Endothelial cell of umbilical vein (primary cell): Measurements from ENCODE around the gene IFITM10. TPM values are rescaled to one million over a fixed set of nuclear protein-coding genes. Genes with fewer than 3 reads are reported as not detected.

ENCODE experiments used
- BruUV-seq: library from RNA; stranded (reverse); fragments of 400-500 nt; replicated peaks from 2 replicates; lab custom pipeline; 2021; lab: Mats Ljungman, UMichigan
- CTCF ChIA-PET: fragments of 300-600, 350-600 bp; sonication (Branson Sonifier 250); formaldehyde crosslinking; loops from one replicate; lab custom pipeline; 2021; ENCODE audit warnings: antibody characterized with exemption, inconsistent platforms; lab: Charles Lee
- POLR2A ChIA-PET: fragments of 300-600, 350-600 bp; sonication (Branson Sonifier 250); formaldehyde crosslinking; loops from one replicate; lab custom pipeline; 2021; ENCODE audit warnings: antibody characterized with exemption, inconsistent platforms; lab: Charles Lee
- DNase-seq: peaks from one replicate; pipeline ENCODE4 v3.0.0-alpha.2; 2011; ENCODE audit warnings: low read depth, low spot score
- FAIRE-seq: peaks from 2 replicates; lab custom pipeline; 2011; peaks lifted over from hg19 to GRCh38; lab: Jason Lieb, UNC
- H2AFZ ChIP-seq: 2 replicates; pipeline ENCODE4 v1.6.0; 2012; ENCODE audit warnings: low read depth, low read length, control low read depth, inconsistent platforms
- H3K27ac ChIP-seq: 2 replicates; pipeline ENCODE4 v1.5.1; 2011; ENCODE audit warnings: low read depth, mild to moderate bottlenecking, control low read depth, low read length, moderate library complexity; ENCODE audit not compliant: insufficient read depth
- H3K27me3 ChIP-seq, 2 experiments: 2 replicates each; pipeline versions ENCODE4 v1.6.0 to v1.6.1; 2011; ENCODE audit warnings: low read length in 2 of 2, mixed read lengths in 1 of 2; ENCODE audit not compliant: control insufficient read depth in 2 of 2, insufficient read depth in 2 of 2
- H3K36me3 ChIP-seq, 2 experiments: 2 replicates in 1 of 2; 3 replicates in 1 of 2; pipeline ENCODE4 v1.5.1; 2011; ENCODE audit warnings: low read length in 2 of 2, mild to moderate bottlenecking in 1 of 2, moderate library complexity in 1 of 2; ENCODE audit not compliant: control insufficient read depth in 2 of 2, insufficient read depth in 2 of 2; ENCODE audit errors: extremely low read depth in 1 of 2
- H3K4me1 ChIP-seq: 3 replicates; pipeline ENCODE4 v1.5.1; 2011; ENCODE audit warnings: mild to moderate bottlenecking, low read length; ENCODE audit not compliant: control insufficient read depth, insufficient read depth; ENCODE audit errors: extremely low read depth
- H3K4me2 ChIP-seq: 2 replicates; pipeline ENCODE4 v1.6.1; 2011; ENCODE audit warnings: low read length, control low read depth, mixed read lengths; ENCODE audit not compliant: insufficient read depth
- H3K4me3 ChIP-seq, 3 experiments: fragments of 200-600 bp in 1 of 3; sonication (generic), shearing (Covaris generic) in 1 of 3; replicated peaks in 1 of 3; 2 replicates each; pipeline ENCODE4 v1.5.1; 2011 to 2016; ENCODE audit warnings: control low read depth in 3 of 3, low read length in 3 of 3, mild to moderate bottlenecking in 2 of 3, inconsistent platforms in 1 of 3, low read depth in 1 of 3, moderate library complexity in 1 of 3; ENCODE audit not compliant: insufficient read depth in 1 of 3
- H3K79me2 ChIP-seq: 2 replicates; pipeline ENCODE4 v1.6.0; 2012; ENCODE audit warnings: low read length, inconsistent platforms; ENCODE audit not compliant: control insufficient read depth, insufficient read depth
- H3K9ac ChIP-seq: replicated peaks from 2 replicates; pipeline ENCODE3; 2011; ENCODE audit warnings: low read length, control low read depth; ENCODE audit not compliant: insufficient read depth; ENCODE audit errors: extremely low read depth
- H3K9me1 ChIP-seq: replicated peaks from 3 replicates; pipeline ENCODE4 v1.6.0; 2011; ENCODE audit warnings: mild to moderate bottlenecking, low read length; ENCODE audit not compliant: control insufficient read depth, insufficient read depth; ENCODE audit errors: extremely low read depth
- H3K9me3 ChIP-seq: replicated peaks from 2 replicates; pipeline ENCODE4 v1.5.1; 2012; ENCODE audit warnings: low read length, inconsistent platforms; ENCODE audit not compliant: control insufficient read depth, insufficient read depth
- H4K20me1 ChIP-seq: replicated peaks from 2 replicates; pipeline ENCODE3; 2011; ENCODE audit warnings: mild to moderate bottlenecking, low read length; ENCODE audit not compliant: control insufficient read depth, insufficient read depth; ENCODE audit errors: extremely low read depth
- CTCF ChIP-seq, 2 donors: IDR thresholded peaks; 1 replicate in 1 of 2; 2 replicates in 1 of 2; pipeline ENCODE4 v1.5.1; 2011; ENCODE audit warnings: low read length in 2 of 2, mild to moderate bottlenecking in 2 of 2, moderate library complexity in 2 of 2, control low read depth in 1 of 2, inconsistent platforms in 1 of 2, low read depth in 1 of 2; ENCODE audit not compliant: insufficient read depth in 1 of 2; ENCODE audit errors: extremely low read depth in 1 of 2
- EZH2 ChIP-seq: IDR thresholded peaks from 2 replicates; pipeline ENCODE4 v1.6.1; 2012; ENCODE audit warnings: borderline replicate concordance, low read depth, mild to moderate bottlenecking, moderate library complexity, low read length, inconsistent platforms; ENCODE audit not compliant: severe bottlenecking
- FOS ChIP-seq: IDR thresholded peaks from 2 replicates; pipeline ENCODE4 v1.6.1; 2011; ENCODE audit warnings: mild to moderate bottlenecking, low read length, moderate library complexity, borderline replicate concordance; ENCODE audit not compliant: insufficient read depth
- GATA2 ChIP-seq: IDR thresholded peaks from 2 replicates; pipeline ENCODE4 v1.7.0; 2011; ENCODE audit warnings: low read depth, mild to moderate bottlenecking, moderate library complexity, mixed read lengths, low read length; ENCODE audit not compliant: insufficient read length, insufficient read depth
- JUN ChIP-seq: IDR thresholded peaks from 2 replicates; pipeline ENCODE4 v1.6.1; 2011; ENCODE audit warnings: borderline replicate concordance, low read depth; ENCODE audit not compliant: insufficient read length, insufficient read depth
- MYC ChIP-seq: IDR thresholded peaks from one replicate; pipeline ENCODE4 v1.6.1; 2011; ENCODE audit warnings: mild to moderate bottlenecking, low read depth, low read length
- POLR2A ChIP-seq: IDR thresholded peaks from 2 replicates; pipeline ENCODE4 v1.6.1; 2012; ENCODE audit warnings: low read depth, mild to moderate bottlenecking, control low read depth, low read length
- POLR2AphosphoS5 ChIP-seq: IDR thresholded peaks from 2 replicates; pipeline ENCODE4 v1.6.1; 2012; ENCODE audit warnings: low read depth, mild to moderate bottlenecking, control low read depth, low read length, moderate library complexity; ENCODE audit not compliant: insufficient read depth
- dilution Hi-C: fragments of 300-500 bp; cut with MboI; formaldehyde crosslinking; loops from one replicate; pipeline ENCODE4 v1.15.0; 2019; ENCODE audit warnings: low sequenced_read_pairs; ENCODE audit not compliant: extremely low pct_ligation_motif_present
- intact Hi-C: fragments of 100-400 bp; cut with micrococcal nuclease; formaldehyde crosslinking; loops from one replicate; pipeline ENCODE4 v1.10.0; 2022
- polyA plus RNA-seq, 4 experiments: library from polyadenylated mRNA; depleted of rRNA in 3 of 4; stranded (reverse) in 3 of 4; unstranded in 1 of 4; fragments of >200 nt; gene quantifications; 2 replicates each; pipeline versions ENCODE4 v1.2.1 to v1.2.3, GENCODE V29; 2011 to 2012; ENCODE audit warnings: missing spikeins in 1 of 4
- total RNA-seq: library from RNA; stranded (reverse); gene quantifications from 2 replicates; pipeline ENCODE4 v1.2.3, GENCODE V29; 2021
- TF ChIP-seq, protein P1 (sequence below): IDR thresholded peaks from 2 replicates; pipeline ENCODE4 v1.6.1; 2011; ENCODE audit not compliant: insufficient read depth, insufficient read length

The IFITM10 gene
- total and polyA plus RNA-seq, 2 donors (not counting 3 experiments of a cell fraction or from before 2014, with no cell fraction given) = 0.04 to 0.66 TPM

- peaks cover 0 to 24% of the 10 kb centered on the region in 2 experiments for H3K36me3 ChIP-seq
- no peaks in the 10 kb centered on the region for H3K9me1 ChIP-seq
- H2AFZ ChIP-seq = no peak overlapping the region
- H3K9me3 ChIP-seq = no peaks in the 10 kb centered on the region
- H3K9ac ChIP-seq = no peak overlapping the region
- intact Hi-C loops = no loop called here
- H3K79me2 ChIP-seq = no peaks in the 10 kb centered on the region
- DNase-seq (no peak), FAIRE-seq (no peak)
- peaks cover 5% of the 10 kb centered on the region for H3K4me1 ChIP-seq
- H4K20me1 ChIP-seq = no peaks in the 10 kb centered on the region
- ChIA-PET POLR2A (no interaction called here), CTCF (no interaction called here)
- no TSS peak for BruUV-seq
- H3K4me3 ChIP-seq = no peak overlapping the region
- H3K27ac ChIP-seq = no peak overlapping the region
- H3K4me2 ChIP-seq = no peak overlapping the region
- H3K27me3 ChIP-seq = no peaks in the 10 kb centered on the region
- dilution Hi-C loops = no loop called here
- no peak for TF ChIP-seq CTCF (IDR thresholded peaks at IDR 0.05; ENCODE audit: extremely low read depth in 1 of 2, insufficient read depth in 1 of 2, low read depth in 1 of 2, low read length in 2 of 2)
Measured at GRCh38 chr11:1755344-1755691, 4.9 kb upstream of the IFITM10 start.

GRCh38 chr11:1754376-1755150 is 4.2 kb upstream of the IFITM10 start:
- CTCF ChIA-PET = no interaction called here
- no peaks in the 10 kb centered on the region for H4K20me1 ChIP-seq

More at GRCh38 chr11:1754376-1755150, 4.2 kb upstream of the IFITM10 start:
- no peak overlapping the region for H3K9ac ChIP-seq
- H3K4me2 ChIP-seq = no peak overlapping the region
- dilution Hi-C loops (no loop called here), intact Hi-C loops (no loop called here)
- H2AFZ ChIP-seq = no peak overlapping the region
- no peak overlapping the region for H3K4me3 ChIP-seq
- H3K27me3 ChIP-seq = peaks cover under 1 to 8% of the 10 kb centered on the region in 2 experiments
- H3K9me1 ChIP-seq = no peaks in the 10 kb centered on the region
- DNase-seq = no peak
- POLR2A ChIA-PET = no interaction called here
- H3K36me3 ChIP-seq = peaks cover 0 to 22% of the 10 kb centered on the region in 2 experiments
- no peaks in the 10 kb centered on the region for H3K79me2 ChIP-seq
- no peak for FAIRE-seq
- H3K4me1 ChIP-seq = no peaks in the 10 kb centered on the region
- no peaks in the 10 kb centered on the region for H3K9me3 ChIP-seq
- no peak overlapping the region for H3K27ac ChIP-seq
- TF ChIP-seq POLR2A = no peak
- TF ChIP-seq CTCF (IDR thresholded peaks at IDR 0.05; ENCODE audit: extremely low read depth in 1 of 2, insufficient read depth in 1 of 2, low read depth in 1 of 2, low read length in 2 of 2) = no peak
- TF ChIP-seq FOS = no peak
- no peak for TF ChIP-seq POLR2AphosphoS5
- no peak for TF ChIP-seq MYC
- no peak for TF ChIP-seq GATA2
- no peak for TF ChIP-seq JUN
- no peak for TF ChIP-seq EZH2
- TF ChIP-seq, protein P1, sequence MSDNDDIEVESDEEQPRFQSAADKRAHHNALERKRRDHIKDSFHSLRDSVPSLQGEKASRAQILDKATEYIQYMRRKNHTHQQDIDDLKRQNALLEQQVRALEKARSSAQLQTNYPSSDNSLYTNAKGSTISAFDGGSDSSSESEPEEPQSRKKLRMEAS = no peak
- BruUV-seq = no TSS peak
